Right atrium auricular region (tissue), 2 donors: ENCODE measurements around the gene FAM180B. TPM values are rescaled to one million over a fixed set of nuclear protein-coding genes. Genes with fewer than 3 reads are reported as not detected.

Source experiments
- DNase-seq: peaks from one replicate; pipeline ENCODE4 v3.0.0-alpha.2; 2019; ENCODE audit warnings: low spot score
- H3K27ac ChIP-seq, 2 donors: fragments of 200-600 bp; sonication (generic); 1 replicate in 1 of 2; 2 replicates in 1 of 2; pipeline ENCODE4 v1.5.1; 2016 to 2019
- H3K27me3 ChIP-seq, 2 donors: fragments of 200-600 bp; sonication (generic); one replicate each; pipeline versions ENCODE4 v1.5.1 to v1.6.0; 2017 to 2019
- H3K36me3 ChIP-seq: fragments of 200-600 bp; sonication (generic); one replicate; pipeline ENCODE4 v1.5.1; 2016
- H3K4me1 ChIP-seq, 2 donors: fragments of 200-600 bp; sonication (generic); one replicate each; pipeline versions ENCODE4 v1.5.1 to v1.6.0; 2017 to 2019
- H3K4me3 ChIP-seq, 2 donors: fragments of 200-600 bp; sonication (generic); 1 replicate in 1 of 2; 2 replicates in 1 of 2; pipeline ENCODE4 v1.5.1; 2017 to 2019; ENCODE audit warnings: mild to moderate bottlenecking in 1 of 2, moderate library complexity in 1 of 2
- H3K9me3 ChIP-seq, 2 donors: fragments of 200-600 bp; sonication (generic); one replicate each; pipeline ENCODE4 v1.5.1; 2019
- total RNA-seq, 2 donors: library from RNA; depleted of rRNA; stranded (reverse); fragments of >200 nt; gene quantifications; one replicate each; pipeline ENCODE4 v1.1.0, GENCODE V29; 2016
- TF ChIP-seq, protein P1 (sequence below), 2 donors: fragments of 200-600 bp; sonication (generic); IDR thresholded peaks; one replicate each; pipeline ENCODE4 v1.5.1; 2019; ENCODE audit warnings: antibody characterized with exemption in 2 of 2

FAM180B gene
- total RNA-seq, 2 donors from 2014 or later = 0.89 TPM; not detected in 1

DNA sequence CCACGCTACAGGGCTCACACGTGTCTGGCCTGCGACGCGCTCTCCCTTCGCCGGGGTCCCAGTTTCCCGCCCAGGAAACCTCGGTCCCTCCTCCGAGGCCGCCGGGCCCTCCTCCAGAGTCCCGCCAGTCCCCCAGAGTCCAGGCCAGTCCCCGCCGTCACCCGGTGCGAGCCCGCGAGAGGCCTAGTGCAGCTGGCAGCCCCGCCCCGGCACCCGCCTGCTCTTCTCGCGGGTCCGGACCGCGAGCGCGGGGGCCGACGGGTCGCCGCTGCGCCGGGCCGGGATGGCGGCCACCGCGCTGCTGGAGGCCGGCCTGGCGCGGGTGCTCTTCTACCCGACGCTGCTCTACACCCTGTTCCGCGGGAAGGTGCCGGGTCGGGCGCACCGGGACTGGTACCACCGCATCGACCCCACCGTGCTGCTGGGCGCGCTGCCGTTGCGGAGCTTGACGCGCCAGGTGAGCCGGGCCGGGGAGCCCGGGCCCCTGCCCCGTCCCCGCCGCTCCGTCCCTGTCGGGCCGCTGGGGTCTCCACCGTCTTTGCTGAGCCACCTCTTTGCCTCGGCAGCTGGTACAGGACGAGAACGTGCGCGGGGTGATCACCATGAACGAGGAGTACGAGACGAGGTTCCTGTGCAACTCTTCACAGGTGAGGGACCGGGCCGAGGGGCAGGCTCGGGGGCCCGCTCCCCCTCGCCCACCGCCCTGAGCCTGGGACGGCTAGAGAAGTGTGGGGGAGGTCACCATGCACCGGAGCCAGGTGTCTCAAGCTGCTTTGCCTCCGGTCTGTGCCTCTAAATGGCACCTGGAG, 20.9 kb upstream of the FAM180B start, which contains the start of gene PTPMT1:
PTPMT1 (plus strand) TSS at position 260 of the 809 bp plus-strand sequence; CDS start at position 284, 24 bp downstream.
- TF ChIP-seq, protein P1, sequence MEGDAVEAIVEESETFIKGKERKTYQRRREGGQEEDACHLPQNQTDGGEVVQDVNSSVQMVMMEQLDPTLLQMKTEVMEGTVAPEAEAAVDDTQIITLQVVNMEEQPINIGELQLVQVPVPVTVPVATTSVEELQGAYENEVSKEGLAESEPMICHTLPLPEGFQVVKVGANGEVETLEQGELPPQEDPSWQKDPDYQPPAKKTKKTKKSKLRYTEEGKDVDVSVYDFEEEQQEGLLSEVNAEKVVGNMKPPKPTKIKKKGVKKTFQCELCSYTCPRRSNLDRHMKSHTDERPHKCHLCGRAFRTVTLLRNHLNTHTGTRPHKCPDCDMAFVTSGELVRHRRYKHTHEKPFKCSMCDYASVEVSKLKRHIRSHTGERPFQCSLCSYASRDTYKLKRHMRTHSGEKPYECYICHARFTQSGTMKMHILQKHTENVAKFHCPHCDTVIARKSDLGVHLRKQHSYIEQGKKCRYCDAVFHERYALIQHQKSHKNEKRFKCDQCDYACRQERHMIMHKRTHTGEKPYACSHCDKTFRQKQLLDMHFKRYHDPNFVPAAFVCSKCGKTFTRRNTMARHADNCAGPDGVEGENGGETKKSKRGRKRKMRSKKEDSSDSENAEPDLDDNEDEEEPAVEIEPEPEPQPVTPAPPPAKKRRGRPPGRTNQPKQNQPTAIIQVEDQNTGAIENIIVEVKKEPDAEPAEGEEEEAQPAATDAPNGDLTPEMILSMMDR (IDR thresholded peaks at IDR 0.05) = no peak
- Histone ChIP-seq H3K9me3 (no peaks in the 10 kb centered on the region), H3K27me3 (no peaks in the 10 kb centered on the region), H3K4me3 (peak within 1 kb of the TSS; percentile 79 to 80), H3K4me1 (peaks cover 0 to 14% of the 10 kb centered on the region in 2 donors), H3K36me3 (no peaks in the 10 kb centered on the region), H3K27ac (peak within 1 kb of the TSS; percentile 49 to 82)
- peak; percentile 64 for DNase-seq

DNA sequence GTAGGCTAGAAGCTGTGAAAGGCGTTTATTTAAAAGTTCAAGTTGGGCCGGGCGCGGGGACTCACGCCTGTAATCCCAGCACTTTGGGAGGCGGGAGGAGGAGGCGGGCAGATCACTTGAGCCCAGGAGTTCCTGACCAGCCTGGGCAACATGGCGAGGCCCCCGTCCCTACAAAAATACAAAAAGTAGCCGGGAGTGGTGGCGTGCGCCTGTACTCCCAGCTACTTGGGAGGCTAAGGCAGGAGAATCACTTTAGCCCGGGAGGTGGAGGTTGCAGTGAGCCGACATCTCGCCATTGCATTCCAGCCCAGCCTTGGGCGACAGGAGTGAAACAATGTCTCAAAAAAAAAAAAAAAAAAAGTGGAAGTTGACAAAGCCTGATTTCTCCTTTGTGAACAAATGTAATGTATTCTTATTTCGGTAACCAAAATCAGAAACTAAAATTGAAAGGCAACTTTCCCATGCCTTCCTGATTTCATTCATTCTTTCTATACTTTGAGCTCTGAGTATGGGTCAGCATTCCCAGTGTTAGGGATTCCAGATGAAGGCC, 20.3 kb upstream of the FAM180B start:
- H3K27ac ChIP-seq = peak overlapping the region; percentile 49 to 82

DNA sequence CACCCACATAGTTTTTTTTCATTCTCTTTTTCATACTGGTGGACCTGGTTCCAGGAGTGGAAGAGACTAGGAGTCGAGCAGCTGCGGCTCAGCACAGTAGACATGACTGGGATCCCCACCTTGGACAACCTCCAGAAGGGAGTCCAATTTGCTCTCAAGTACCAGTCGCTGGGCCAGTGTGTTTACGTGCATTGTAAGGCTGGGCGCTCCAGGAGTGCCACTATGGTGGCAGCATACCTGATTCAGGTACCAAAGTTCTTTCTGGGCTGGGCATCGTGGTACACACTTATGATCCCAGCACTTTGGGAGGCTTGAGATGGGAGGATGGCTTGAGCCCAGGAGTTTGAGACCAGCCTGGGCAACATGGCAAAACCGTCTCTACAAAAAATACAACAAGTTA, 16.8 kb upstream of the FAM180B start:
- no peak overlapping the region for H3K27ac ChIP-seq
- TF ChIP-seq, protein P1 (IDR thresholded peaks at IDR 0.05) = no peak
- H3K4me3 ChIP-seq = no peak overlapping the region
- DNase-seq = no peak
- H3K9me3 ChIP-seq = no peaks in the 10 kb centered on the region
- H3K4me1 ChIP-seq = peaks cover 0 to 38% of the 10 kb centered on the region in 2 donors
- no peaks in the 10 kb centered on the region for H3K27me3 ChIP-seq
- H3K36me3 ChIP-seq = peaks cover 20% of the 10 kb centered on the region

More for the DNA sequence above, 20.3 kb upstream of the FAM180B start:
- TF ChIP-seq, protein P1 (IDR thresholded peaks at IDR 0.05) = no peak
- Histone ChIP-seq H3K27me3 (no peaks in the 10 kb centered on the region), H3K4me1 (peaks cover 0 to 14% of the 10 kb centered on the region in 2 donors), H3K36me3 (no peaks in the 10 kb centered on the region), H3K4me3 (peak overlapping the region; percentile 79 to 80), H3K9me3 (no peaks in the 10 kb centered on the region)
- no peak for DNase-seq

DNA sequence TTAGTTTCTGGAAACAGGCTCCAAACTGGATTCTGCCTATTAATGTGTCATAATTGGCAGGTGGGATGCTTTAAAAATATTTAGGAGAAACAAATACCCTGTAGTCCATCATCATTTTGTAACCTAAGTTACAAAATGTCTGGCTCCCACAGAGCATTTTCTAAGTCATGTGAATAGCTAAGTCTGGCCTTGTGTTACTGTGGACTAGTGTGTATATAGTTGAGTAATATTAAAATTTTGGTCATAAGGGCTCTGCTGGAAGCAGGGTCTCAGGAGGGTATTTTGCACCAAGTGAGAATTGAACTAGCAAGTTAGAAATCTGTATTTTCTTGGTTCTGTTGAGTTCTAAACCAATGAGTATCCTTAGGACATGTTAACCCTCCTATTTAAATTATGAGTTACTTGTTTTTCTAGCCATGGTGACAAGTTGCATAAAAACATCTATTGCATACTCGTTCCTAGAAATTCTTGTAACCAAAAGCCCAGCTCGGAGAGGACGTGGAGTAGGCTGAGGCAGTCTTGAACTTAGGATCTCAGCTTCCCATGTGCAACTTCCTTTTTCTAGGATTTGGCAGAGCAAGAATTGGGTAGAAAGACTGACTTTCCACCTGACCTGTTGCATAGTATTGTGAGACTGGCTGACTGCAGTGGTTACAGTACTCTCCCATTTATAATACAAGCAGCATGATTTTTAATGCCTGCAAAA, 15.7 kb upstream of the FAM180B start:
- Histone ChIP-seq H3K27ac (no peak overlapping the region), H3K4me3 (no peak overlapping the region), H3K36me3 (peaks cover 32% of the 10 kb centered on the region), H3K4me1 (peaks cover 0 to 31% of the 10 kb centered on the region in 2 donors), H3K9me3 (no peaks in the 10 kb centered on the region), H3K27me3 (no peaks in the 10 kb centered on the region)
- DNase-seq = no peak
- TF ChIP-seq, protein P1 (IDR thresholded peaks at IDR 0.05) = no peak

DNA sequence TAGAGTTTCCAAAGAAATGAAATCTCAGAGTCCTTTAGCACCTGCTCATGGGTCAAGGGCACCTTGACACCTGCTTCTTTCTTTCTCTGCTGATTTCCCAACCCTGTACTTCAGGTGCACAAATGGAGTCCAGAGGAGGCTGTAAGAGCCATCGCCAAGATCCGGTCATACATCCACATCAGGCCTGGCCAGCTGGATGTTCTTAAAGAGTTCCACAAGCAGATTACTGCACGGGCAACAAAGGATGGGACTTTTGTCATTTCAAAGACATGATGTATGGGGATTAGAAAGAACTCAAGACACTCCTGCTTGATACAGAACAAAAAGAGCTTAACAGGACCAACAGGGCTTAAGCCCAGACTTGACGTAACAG, 15.1 kb upstream of the FAM180B start:
- H3K27me3 ChIP-seq = no peaks in the 10 kb centered on the region
- H3K4me3 ChIP-seq = no peak overlapping the region
- H3K27ac ChIP-seq = no peak overlapping the region
- TF ChIP-seq, protein P1 (IDR thresholded peaks at IDR 0.05) = no peak
- peaks cover 0 to 26% of the 10 kb centered on the region in 2 donors for H3K4me1 ChIP-seq
- peaks cover 33% of the 10 kb centered on the region for H3K36me3 ChIP-seq
- H3K9me3 ChIP-seq = no peaks in the 10 kb centered on the region
- no peak for DNase-seq
